ENCODE results near the gene SLC6A6.

DNA sequence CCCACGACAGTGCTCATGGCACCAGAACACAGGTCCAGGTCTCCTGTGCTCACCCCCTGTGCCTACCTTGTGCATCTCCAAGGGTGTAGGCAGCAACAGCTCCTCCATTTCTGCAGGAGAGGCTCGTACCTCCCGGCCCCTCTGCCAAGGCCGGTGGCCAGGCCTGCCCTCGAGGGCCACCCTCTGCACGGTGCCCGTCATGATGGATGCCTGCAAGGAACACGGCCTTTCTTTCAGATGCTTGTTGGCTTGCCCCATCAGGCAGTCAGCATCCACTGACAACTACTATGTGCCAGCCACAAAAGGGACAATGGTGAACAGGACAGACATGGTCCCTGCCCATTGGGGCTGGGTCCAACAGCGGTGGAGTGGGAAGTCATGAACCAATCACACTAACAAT, 93.9 kb downstream of the SLC6A6 start:
- TF ChIP-seq EZH2phosphoT487 (IDR thresholded peaks at IDR 0.05; ENCODE audit: borderline replicate concordance, low read depth): no peak
- no peak for TF ChIP-seq TCF12 (IDR thresholded peaks at IDR 0.05)
- no peak for TF ChIP-seq TAF1 (IDR thresholded peaks at IDR 0.05; ENCODE audit: borderline replicate concordance, low read depth, low read length)
- TF ChIP-seq, protein P1, sequence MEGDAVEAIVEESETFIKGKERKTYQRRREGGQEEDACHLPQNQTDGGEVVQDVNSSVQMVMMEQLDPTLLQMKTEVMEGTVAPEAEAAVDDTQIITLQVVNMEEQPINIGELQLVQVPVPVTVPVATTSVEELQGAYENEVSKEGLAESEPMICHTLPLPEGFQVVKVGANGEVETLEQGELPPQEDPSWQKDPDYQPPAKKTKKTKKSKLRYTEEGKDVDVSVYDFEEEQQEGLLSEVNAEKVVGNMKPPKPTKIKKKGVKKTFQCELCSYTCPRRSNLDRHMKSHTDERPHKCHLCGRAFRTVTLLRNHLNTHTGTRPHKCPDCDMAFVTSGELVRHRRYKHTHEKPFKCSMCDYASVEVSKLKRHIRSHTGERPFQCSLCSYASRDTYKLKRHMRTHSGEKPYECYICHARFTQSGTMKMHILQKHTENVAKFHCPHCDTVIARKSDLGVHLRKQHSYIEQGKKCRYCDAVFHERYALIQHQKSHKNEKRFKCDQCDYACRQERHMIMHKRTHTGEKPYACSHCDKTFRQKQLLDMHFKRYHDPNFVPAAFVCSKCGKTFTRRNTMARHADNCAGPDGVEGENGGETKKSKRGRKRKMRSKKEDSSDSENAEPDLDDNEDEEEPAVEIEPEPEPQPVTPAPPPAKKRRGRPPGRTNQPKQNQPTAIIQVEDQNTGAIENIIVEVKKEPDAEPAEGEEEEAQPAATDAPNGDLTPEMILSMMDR (IDR thresholded peaks at IDR 0.05): no peak
- TF ChIP-seq, protein P2, sequence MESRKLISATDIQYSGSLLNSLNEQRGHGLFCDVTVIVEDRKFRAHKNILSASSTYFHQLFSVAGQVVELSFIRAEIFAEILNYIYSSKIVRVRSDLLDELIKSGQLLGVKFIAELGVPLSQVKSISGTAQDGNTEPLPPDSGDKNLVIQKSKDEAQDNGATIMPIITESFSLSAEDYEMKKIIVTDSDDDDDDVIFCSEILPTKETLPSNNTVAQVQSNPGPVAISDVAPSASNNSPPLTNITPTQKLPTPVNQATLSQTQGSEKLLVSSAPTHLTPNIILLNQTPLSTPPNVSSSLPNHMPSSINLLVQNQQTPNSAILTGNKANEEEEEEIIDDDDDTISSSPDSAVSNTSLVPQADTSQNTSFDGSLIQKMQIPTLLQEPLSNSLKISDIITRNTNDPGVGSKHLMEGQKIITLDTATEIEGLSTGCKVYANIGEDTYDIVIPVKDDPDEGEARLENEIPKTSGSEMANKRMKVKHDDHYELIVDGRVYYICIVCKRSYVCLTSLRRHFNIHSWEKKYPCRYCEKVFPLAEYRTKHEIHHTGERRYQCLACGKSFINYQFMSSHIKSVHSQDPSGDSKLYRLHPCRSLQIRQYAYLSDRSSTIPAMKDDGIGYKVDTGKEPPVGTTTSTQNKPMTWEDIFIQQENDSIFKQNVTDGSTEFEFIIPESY (IDR thresholded peaks at IDR 0.05; ENCODE audit: borderline replicate concordance, low read depth): no peak
- TF ChIP-seq FOXJ3 (CRISPR knock-in tag; IDR thresholded peaks at IDR 0.05): no peak
- TF ChIP-seq EP300 (IDR thresholded peaks at IDR 0.05; ENCODE audit: borderline replicate concordance in 1 of 2, low read depth in 1 of 2, low read length in 1 of 2): no peak
- TF ChIP-seq, protein P3, sequence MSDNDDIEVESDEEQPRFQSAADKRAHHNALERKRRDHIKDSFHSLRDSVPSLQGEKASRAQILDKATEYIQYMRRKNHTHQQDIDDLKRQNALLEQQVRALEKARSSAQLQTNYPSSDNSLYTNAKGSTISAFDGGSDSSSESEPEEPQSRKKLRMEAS (IDR thresholded peaks at IDR 0.05; ENCODE audit: low read depth): no peak
- TF ChIP-seq GABPA (IDR thresholded peaks at IDR 0.05; ENCODE audit: low read depth): no peak
- no peak for TF ChIP-seq FOXM1 (IDR thresholded peaks at IDR 0.05; ENCODE audit: low read depth)
- no peak for TF ChIP-seq SIN3A (IDR thresholded peaks at IDR 0.05; ENCODE audit: borderline replicate concordance, low read depth, low read length)
- TF ChIP-seq RCOR1 (IDR thresholded peaks at IDR 0.05; ENCODE audit: low read length): no peak
- TF ChIP-seq TEAD4 (IDR thresholded peaks at IDR 0.05; ENCODE audit: borderline replicate concordance, insufficient read depth): no peak
- TF ChIP-seq NRF1 (IDR thresholded peaks at IDR 0.05; ENCODE audit: low read depth, low read length): no peak

Measured in SK-N-SH (cell line).